ENCODE results near the gene KLHL17.

The KLHL17 gene

DNA sequence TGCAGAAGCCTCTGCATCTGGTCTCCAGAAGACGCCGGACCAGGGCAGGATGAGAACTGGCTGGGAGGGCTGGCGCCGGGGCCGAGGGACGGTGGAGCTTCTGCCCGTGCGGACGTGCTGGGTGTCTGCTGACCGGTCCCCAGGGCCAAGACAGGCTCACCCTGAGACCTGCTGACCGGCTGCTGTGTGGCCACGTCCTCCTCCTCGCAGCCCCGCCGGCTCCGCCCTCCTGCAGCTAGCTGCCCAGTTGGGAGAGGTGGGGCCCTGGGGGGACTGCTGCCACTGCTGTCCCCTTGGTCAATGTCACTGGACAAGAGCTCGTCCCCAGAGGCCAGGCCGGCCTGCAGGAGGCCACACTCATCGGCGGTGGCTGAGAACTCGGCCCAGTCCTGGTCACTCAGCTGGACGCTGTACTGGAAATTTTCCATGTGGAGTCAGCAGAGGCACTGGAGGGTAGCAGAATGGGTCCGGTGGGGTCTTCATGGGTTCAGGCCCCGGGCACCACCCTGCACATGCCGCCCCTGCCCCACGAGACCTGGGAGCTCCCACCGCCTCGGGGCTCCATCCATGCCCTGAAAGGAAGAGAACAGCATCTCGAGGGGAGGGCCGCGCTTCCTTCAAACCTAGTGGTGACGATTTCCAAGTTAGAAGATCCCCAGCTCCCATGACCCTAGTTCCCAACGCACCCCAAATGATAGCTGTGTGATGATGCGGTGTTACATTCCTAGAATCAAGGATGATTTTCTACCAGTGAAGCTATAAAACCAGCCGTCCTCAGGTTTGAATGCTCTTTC is 20.4 kb downstream of the KLHL17 start:
- Histone ChIP-seq H3K9me3 (replicated peaks; ENCODE audit: insufficient read depth, low read length) (no peaks in the 10 kb centered on the region), H3K9me2 (replicated peaks; ENCODE audit: insufficient read depth, low read length) (no peaks in the 10 kb centered on the region), H3K4me1 (ENCODE audit: low read length) (peaks cover 6% of the 10 kb centered on the region; the same call in 1 of the 2 replicates), H2AFZ (ENCODE audit: low read length) (no peak overlapping the region), H3K27me3 (replicated peaks; ENCODE audit: insufficient read depth, low read length) (peaks cover 74% of the 10 kb centered on the region), H3K4me2 (ENCODE audit: low read depth, low read length) (no peak overlapping the region), H3K27ac (ENCODE audit: low read length) (no peak overlapping the region), H3K36me3 (replicated peaks; ENCODE audit: insufficient read depth, low read length) (no peaks in the 10 kb centered on the region), H3K4me3 (ENCODE audit: low read length) (no peak overlapping the region), H3F3A (ENCODE audit: insufficient read depth, low read length) (no peaks in the 10 kb centered on the region), H4K20me1 (ENCODE audit: insufficient read depth, low read length) (no peaks in the 10 kb centered on the region), H3K79me2 (ENCODE audit: low read length) (no peaks in the 10 kb centered on the region), H3K9ac (ENCODE audit: low read length) (no peak overlapping the region)
- DNase-seq, result no peak
- TF ChIP-seq EZH2phosphoT487 (IDR thresholded peaks at IDR 0.05; ENCODE audit: low read length) (no peak), EZH2 (optimal IDR thresholded peaks at IDR 0.05; ENCODE audit: low read depth, low read length) (no peak)
- TF ChIP-seq, protein P1, sequence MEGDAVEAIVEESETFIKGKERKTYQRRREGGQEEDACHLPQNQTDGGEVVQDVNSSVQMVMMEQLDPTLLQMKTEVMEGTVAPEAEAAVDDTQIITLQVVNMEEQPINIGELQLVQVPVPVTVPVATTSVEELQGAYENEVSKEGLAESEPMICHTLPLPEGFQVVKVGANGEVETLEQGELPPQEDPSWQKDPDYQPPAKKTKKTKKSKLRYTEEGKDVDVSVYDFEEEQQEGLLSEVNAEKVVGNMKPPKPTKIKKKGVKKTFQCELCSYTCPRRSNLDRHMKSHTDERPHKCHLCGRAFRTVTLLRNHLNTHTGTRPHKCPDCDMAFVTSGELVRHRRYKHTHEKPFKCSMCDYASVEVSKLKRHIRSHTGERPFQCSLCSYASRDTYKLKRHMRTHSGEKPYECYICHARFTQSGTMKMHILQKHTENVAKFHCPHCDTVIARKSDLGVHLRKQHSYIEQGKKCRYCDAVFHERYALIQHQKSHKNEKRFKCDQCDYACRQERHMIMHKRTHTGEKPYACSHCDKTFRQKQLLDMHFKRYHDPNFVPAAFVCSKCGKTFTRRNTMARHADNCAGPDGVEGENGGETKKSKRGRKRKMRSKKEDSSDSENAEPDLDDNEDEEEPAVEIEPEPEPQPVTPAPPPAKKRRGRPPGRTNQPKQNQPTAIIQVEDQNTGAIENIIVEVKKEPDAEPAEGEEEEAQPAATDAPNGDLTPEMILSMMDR (IDR thresholded peaks at IDR 0.05; ENCODE audit: low read length), result no peak

DNA sequence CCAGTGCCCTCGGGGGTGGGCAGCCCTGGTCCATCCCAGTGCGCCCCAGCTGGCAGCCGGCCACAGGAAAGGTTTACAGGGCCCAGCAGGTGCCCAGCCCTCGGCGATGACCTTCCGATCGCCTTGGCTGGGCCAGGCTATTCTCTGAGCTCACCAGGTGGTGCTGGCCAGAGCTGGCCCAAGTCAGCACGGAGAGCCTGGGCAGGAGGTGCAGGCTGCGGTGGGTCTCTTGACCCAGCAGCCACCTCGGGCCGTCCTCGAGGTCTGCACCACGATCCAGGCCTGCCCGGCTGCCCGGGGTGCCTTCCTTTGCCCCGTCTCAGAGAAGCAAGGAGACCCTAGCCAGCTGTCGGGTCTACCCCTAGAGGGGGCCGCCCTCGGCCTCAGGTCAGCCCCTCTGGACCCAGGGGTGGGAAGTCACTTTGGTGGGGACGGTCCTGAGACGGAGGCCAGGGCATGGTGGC is 21.1 kb downstream of the KLHL17 start:
- no peak for TF ChIP-seq EZH2 (optimal IDR thresholded peaks at IDR 0.05; ENCODE audit: low read depth, low read length)
- no peak for TF ChIP-seq EZH2phosphoT487 (IDR thresholded peaks at IDR 0.05; ENCODE audit: low read length)
- TF ChIP-seq, protein P1 (IDR thresholded peaks at IDR 0.05; ENCODE audit: low read length), result no peak
- H3K9me2 ChIP-seq (replicated peaks; ENCODE audit: insufficient read depth, low read length), result no peaks in the 10 kb centered on the region
- no peaks in the 10 kb centered on the region for H4K20me1 ChIP-seq (ENCODE audit: insufficient read depth, low read length)
- no peak for DNase-seq
- H3K79me2 ChIP-seq (ENCODE audit: low read length), result no peaks in the 10 kb centered on the region
- H3K27ac ChIP-seq (ENCODE audit: low read length), result no peak overlapping the region
- H3K4me3 ChIP-seq (ENCODE audit: low read length), result no peak overlapping the region
- H3K36me3 ChIP-seq (replicated peaks; ENCODE audit: insufficient read depth, low read length), result no peaks in the 10 kb centered on the region
- no peaks in the 10 kb centered on the region for H3F3A ChIP-seq (ENCODE audit: insufficient read depth, low read length)
- H3K4me2 ChIP-seq (ENCODE audit: low read depth, low read length), result no peak overlapping the region
- H3K9ac ChIP-seq (ENCODE audit: low read length), result no peak overlapping the region
- no peak overlapping the region for H2AFZ ChIP-seq (ENCODE audit: low read length)
- H3K27me3 ChIP-seq (replicated peaks; ENCODE audit: insufficient read depth, low read length), result peaks cover 81% of the 10 kb centered on the region
- no peaks in the 10 kb centered on the region for H3K9me3 ChIP-seq (replicated peaks; ENCODE audit: insufficient read depth, low read length)
- H3K4me1 ChIP-seq (ENCODE audit: low read length), result peaks cover 6% of the 10 kb centered on the region; the same call in 1 of the 2 replicates

DNA sequence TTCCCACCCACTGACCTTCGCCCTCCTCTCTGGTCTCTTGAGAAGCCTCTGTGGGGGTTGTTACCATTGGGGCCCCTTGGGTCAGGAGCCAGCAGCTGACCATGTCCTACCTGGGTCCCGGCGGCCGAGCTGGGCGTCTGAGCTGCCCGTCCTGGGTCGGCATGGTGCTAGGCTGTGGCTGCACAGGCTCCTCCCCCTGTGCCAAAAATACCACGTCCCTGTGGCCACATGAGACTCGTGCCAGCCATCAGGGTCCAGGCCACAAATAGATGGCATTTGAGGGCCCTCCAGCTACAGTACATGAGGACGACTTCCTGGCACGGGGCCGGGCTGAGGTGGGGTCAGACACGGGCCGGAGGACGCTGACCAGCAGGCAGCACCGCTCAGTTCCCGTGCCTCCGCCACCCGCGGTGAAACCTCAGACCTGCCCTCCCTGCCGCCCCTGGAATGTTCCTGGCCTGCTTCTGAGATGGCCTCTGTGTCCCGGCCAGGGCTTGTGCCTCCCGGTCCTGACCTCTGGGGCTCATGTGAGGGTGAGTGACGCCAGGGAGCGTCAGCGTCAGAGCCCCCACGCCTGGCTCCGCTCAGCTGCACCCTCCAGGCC is 21.7 kb downstream of the KLHL17 start, which contains the start of gene PERM1:
Gene PERM1, minus strand, starts transcription at position 139 of the 604 bp plus-strand sequence. CDS start 1,064 bp downstream, outside the sequence.
- Histone ChIP-seq H3K9me3 (replicated peaks; ENCODE audit: insufficient read depth, low read length) (no peaks in the 10 kb centered on the region), H3K27ac (ENCODE audit: low read length) (no peak within 1 kb of the TSS), H3K4me2 (ENCODE audit: low read depth, low read length) (no peak within 1 kb of the TSS), H3F3A (ENCODE audit: insufficient read depth, low read length) (no peaks in the 10 kb centered on the region), H3K4me1 (ENCODE audit: low read length) (peaks cover 6% of the 10 kb centered on the region; the same call in 1 of the 2 replicates), H4K20me1 (ENCODE audit: insufficient read depth, low read length) (no peaks in the 10 kb centered on the region), H2AFZ (ENCODE audit: low read length) (no peak within 1 kb of the TSS), H3K79me2 (ENCODE audit: low read length) (no peaks in the 10 kb centered on the region), H3K9ac (ENCODE audit: low read length) (no peak within 1 kb of the TSS), H3K9me2 (replicated peaks; ENCODE audit: insufficient read depth, low read length) (no peaks in the 10 kb centered on the region), H3K36me3 (replicated peaks; ENCODE audit: insufficient read depth, low read length) (no peaks in the 10 kb centered on the region), H3K4me3 (ENCODE audit: low read length) (no peak within 1 kb of the TSS), H3K27me3 (replicated peaks; ENCODE audit: insufficient read depth, low read length) (peaks cover 86% of the 10 kb centered on the region)
- TF ChIP-seq EZH2phosphoT487 (IDR thresholded peaks at IDR 0.05; ENCODE audit: low read length) (no peak), EZH2 (optimal IDR thresholded peaks at IDR 0.05; ENCODE audit: low read depth, low read length) (no peak)
- TF ChIP-seq, protein P1 (IDR thresholded peaks at IDR 0.05; ENCODE audit: low read length), result no peak
- DNase-seq, result no peak
